ENCODE data around the gene TMEM237. TPM values are rescaled to one million over a fixed set of nuclear protein-coding genes. Genes with fewer than 3 reads are reported as not detected.

Gene TMEM237
- total and polyA plus RNA-seq, 10 donors, result 3.0 to 12.7 (median 6.3) TPM

GRCh38 chr2:201644001-201644400 lies 698 bp upstream of the TMEM237 start:
- H3K4me3 ChIP-seq, result peak overlapping the region in 1 of 8 donors; percentile 77
- TF ChIP-seq POLR2A (IDR thresholded peaks at IDR 0.05) (no peak), POLR2AphosphoS5 (IDR thresholded peaks at IDR 0.05) (no peak)
- TF ChIP-seq, protein P1, sequence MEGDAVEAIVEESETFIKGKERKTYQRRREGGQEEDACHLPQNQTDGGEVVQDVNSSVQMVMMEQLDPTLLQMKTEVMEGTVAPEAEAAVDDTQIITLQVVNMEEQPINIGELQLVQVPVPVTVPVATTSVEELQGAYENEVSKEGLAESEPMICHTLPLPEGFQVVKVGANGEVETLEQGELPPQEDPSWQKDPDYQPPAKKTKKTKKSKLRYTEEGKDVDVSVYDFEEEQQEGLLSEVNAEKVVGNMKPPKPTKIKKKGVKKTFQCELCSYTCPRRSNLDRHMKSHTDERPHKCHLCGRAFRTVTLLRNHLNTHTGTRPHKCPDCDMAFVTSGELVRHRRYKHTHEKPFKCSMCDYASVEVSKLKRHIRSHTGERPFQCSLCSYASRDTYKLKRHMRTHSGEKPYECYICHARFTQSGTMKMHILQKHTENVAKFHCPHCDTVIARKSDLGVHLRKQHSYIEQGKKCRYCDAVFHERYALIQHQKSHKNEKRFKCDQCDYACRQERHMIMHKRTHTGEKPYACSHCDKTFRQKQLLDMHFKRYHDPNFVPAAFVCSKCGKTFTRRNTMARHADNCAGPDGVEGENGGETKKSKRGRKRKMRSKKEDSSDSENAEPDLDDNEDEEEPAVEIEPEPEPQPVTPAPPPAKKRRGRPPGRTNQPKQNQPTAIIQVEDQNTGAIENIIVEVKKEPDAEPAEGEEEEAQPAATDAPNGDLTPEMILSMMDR (IDR thresholded peaks at IDR 0.05 in 8 of 11, conservative IDR thresholded peaks at IDR 0.05 in 3 of 11), result no peak
- no peaks in the 10 kb centered on the region for H3K9me3 ChIP-seq
- intact Hi-C loops (cut with DNase I; ENCODE audit: low total_unique reads), result no loop called here
- 73 to 79% (median 76%) methylated on average over 8 of the region's 8 CpGs for WGBS, 5 donors
- no peaks in the 10 kb centered on the region for H3K36me3 ChIP-seq
- H3K27ac ChIP-seq, result no peak overlapping the region
- H3K27me3 ChIP-seq (replicated peaks in 1 of 7), result no peaks in the 10 kb centered on the region
- H3K4me1 ChIP-seq, result peaks cover 0 to 22% (median 16%) of the 10 kb centered on the region in 6 donors
- DNase-seq, result no peak

DNA sequence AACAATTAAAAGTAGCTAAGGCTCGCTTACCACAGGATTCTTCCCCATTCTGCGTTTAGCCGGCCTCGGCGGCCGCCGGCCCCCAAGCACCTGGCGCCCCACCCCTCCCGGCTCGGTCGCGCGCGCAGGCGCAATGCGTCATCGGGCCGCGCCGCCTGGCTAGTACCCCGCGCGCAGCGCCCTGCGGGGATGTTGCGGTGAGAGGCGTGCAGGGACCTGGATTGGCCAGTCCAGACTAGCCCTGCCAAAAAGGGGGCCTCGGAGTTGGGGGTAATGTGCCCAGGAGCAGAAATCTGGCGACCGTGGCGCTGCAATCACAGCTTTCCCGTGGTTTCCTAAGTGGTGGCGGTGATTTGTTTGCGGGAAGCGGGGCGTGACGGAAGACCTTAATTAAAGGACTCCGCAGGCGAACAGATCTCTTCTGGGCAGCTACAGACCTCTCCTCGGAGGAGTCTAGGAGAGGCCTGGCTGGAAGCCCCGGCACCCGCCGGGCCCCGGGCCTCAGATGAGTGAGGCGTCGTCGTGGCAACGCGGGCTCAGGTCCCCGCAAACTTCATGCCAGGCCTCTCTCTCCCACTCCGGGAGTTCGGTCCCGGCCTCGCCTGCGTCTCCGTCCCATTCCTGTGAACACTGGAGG lies 606 bp downstream of the TMEM237 start:
- H3K36me3 ChIP-seq, result no peaks in the 10 kb centered on the region
- peak; percentile 93 to 95 (median 94) for TF ChIP-seq POLR2AphosphoS5 (IDR thresholded peaks at IDR 0.05)
- TF ChIP-seq, protein P1 (IDR thresholded peaks at IDR 0.05 in 8 of 11, conservative IDR thresholded peaks at IDR 0.05 in 3 of 11), result peak in 2 of 11 experiments; percentile 17 to 20
- peak in 1 of 3 donors; percentile 60 for TF ChIP-seq POLR2A (IDR thresholded peaks at IDR 0.05)
- peaks cover 0 to 22% (median 16%) of the 10 kb centered on the region in 6 donors for H3K4me1 ChIP-seq
- DNase-seq, result peak; percentile 95
- intact Hi-C loops (cut with DNase I; ENCODE audit: low total_unique reads), result no loop called here
- H3K27me3 ChIP-seq (replicated peaks in 1 of 7), result no peaks in the 10 kb centered on the region
- WGBS, 5 donors, result 0 to 1% (median 0%) methylated on average over 17 to 56 of the region's 56 CpGs
- no peaks in the 10 kb centered on the region for H3K9me3 ChIP-seq
- H3K4me3 ChIP-seq, result peak overlapping the region; percentile 74 to 90 (median 85)
- peak overlapping the region; percentile 76 to 90 (median 88) for H3K27ac ChIP-seq

GRCh38 chr2:201642086-201642578 lies 1.2 kb downstream of the TMEM237 start:
- WGBS, 5 donors, result 0 to 1% (median 0%) methylated on average over 16 of the region's 16 CpGs
- H3K4me1 ChIP-seq, result peaks cover 0 to 22% (median 16%) of the 10 kb centered on the region in 6 donors
- H3K4me3 ChIP-seq, result peak overlapping the region; percentile 74 to 90 (median 85)
- TF ChIP-seq, protein P1 (IDR thresholded peaks at IDR 0.05 in 8 of 11, conservative IDR thresholded peaks at IDR 0.05 in 3 of 11), result no peak
- TF ChIP-seq POLR2A (IDR thresholded peaks at IDR 0.05), result no peak
- TF ChIP-seq POLR2AphosphoS5 (IDR thresholded peaks at IDR 0.05), result no peak
- H3K36me3 ChIP-seq, result no peaks in the 10 kb centered on the region
- H3K9me3 ChIP-seq, result no peaks in the 10 kb centered on the region
- peak overlapping the region; percentile 76 to 90 (median 88) for H3K27ac ChIP-seq
- DNase-seq, result no peak
- H3K27me3 ChIP-seq (replicated peaks in 1 of 7), result no peaks in the 10 kb centered on the region
- intact Hi-C loops (cut with DNase I; ENCODE audit: low total_unique reads), result no loop called here

DNA sequence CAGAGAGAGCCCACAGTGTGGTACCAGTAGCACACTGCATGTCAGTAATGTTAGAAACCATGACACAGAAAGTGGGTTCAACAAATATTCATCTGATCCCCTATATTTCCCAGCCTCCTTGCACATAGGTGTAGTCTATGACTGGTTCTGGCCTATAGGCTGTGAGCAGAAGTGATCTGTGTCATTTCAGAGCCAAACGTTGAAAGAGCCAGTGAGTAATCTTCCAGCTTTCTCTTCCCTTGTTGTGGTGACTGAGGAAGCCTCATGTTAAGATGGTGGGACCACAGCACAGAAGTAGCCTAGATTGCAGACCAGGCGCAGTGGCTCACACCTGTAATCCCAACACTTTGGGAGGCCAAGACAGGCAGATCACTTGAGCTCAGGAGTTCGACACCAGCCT lies 4.1 kb downstream of the TMEM237 start:
- Histone ChIP-seq H3K36me3 (peaks cover 0 to 13% (median 6%) of the 10 kb centered on the region in 6 donors), H3K27me3 (replicated peaks in 1 of 7) (no peaks in the 10 kb centered on the region), H3K4me1 (peaks cover 0 to 20% (median 16%) of the 10 kb centered on the region in 6 donors), H3K27ac (no peak overlapping the region), H3K9me3 (no peaks in the 10 kb centered on the region), H3K4me3 (no peak overlapping the region)
- 78 to 92% (median 82%) methylated on average over 3 of the region's 3 CpGs for WGBS, 5 donors
- DNase-seq, result no peak
- intact Hi-C loops (cut with DNase I; ENCODE audit: low total_unique reads), result no loop called here
- TF ChIP-seq POLR2AphosphoS5 (IDR thresholded peaks at IDR 0.05), result no peak
- TF ChIP-seq, protein P1 (IDR thresholded peaks at IDR 0.05 in 8 of 11, conservative IDR thresholded peaks at IDR 0.05 in 3 of 11), result no peak
- no peak for TF ChIP-seq POLR2A (IDR thresholded peaks at IDR 0.05)
